HEK293 (cell line): ENCODE results near the gene DNAJC11.

Experiments
- CTCF ChIA-PET: fragments of 350-600 bp; formaldehyde crosslinking; extraction: SDS; loops from one replicate; lab custom pipeline; 2021; ENCODE audit warnings: antibody characterized with exemption; lab: Yijun Ruan, JAX
- POLR2A ChIA-PET: fragments of 300-600 bp; formaldehyde crosslinking; extraction: SDS; loops from one replicate; lab custom pipeline; 2020; ENCODE audit warnings: antibody characterized with exemption, inconsistent platforms; lab: Yijun Ruan, JAX
- H3K27ac ChIP-seq: fragments of 200-500 bp; sonication (Bioruptor generic); 2 replicates; pipeline ENCODE4 v1.5.1; 2014; ENCODE audit warnings: low read depth, low read length, control low read depth, inconsistent platforms; ENCODE audit errors: extremely low read depth
- H3K36me3 ChIP-seq, 2 experiments: fragments of 200-500 bp in 1 of 2; sonication (Bioruptor generic) in 1 of 2; 1 replicate in 1 of 2; 2 replicates in 1 of 2; pipeline ENCODE4 v1.5.1; 2014 to 2017; ENCODE audit warnings: inconsistent platforms in 2 of 2, low read length in 2 of 2; ENCODE audit not compliant: control insufficient read depth in 2 of 2, insufficient read depth in 1 of 2
- H3K4me1 ChIP-seq: fragments of 200-500 bp; sonication (Bioruptor generic); 2 replicates; pipeline ENCODE4 v1.5.1; 2014; ENCODE audit warnings: mild to moderate bottlenecking, low read length, inconsistent platforms; ENCODE audit not compliant: control insufficient read depth, insufficient read depth
- H3K4me3 ChIP-seq: 2 replicates; pipeline ENCODE4 v1.5.1; 2011; ENCODE audit warnings: low read depth, mild to moderate bottlenecking, control low read depth, low read length, moderate library complexity
- H3K9me3 ChIP-seq: fragments of 200-500 bp; sonication (Bioruptor generic); 2 replicates; pipeline ENCODE4 v1.5.1; 2014; ENCODE audit warnings: low read depth, low read length, inconsistent platforms; ENCODE audit not compliant: control insufficient read depth, insufficient read depth
- GLI2 ChIP-seq: fragments of 450-650 bp; formaldehyde crosslinking; IDR thresholded peaks from 2 replicates; pipeline ENCODE4; 2017; ENCODE audit warnings: missing biosample characterization, missing genetic modification characterization, low read depth, borderline replicate concordance
- HOXC10 ChIP-seq: sonication (generic); formaldehyde crosslinking; IDR thresholded peaks from 2 replicates; pipeline ENCODE4 v1.8.1; 2023; ENCODE audit warnings: mild to moderate bottlenecking, missing genetic modification reagents
- MEIS1 ChIP-seq: sonication (generic); formaldehyde crosslinking; IDR thresholded peaks from 2 replicates; pipeline ENCODE4 v1.8.1; 2022; ENCODE audit warnings: missing genetic modification reagents, mild to moderate bottlenecking, borderline replicate concordance
- MZF1 ChIP-seq: fragments of 450-650 bp; formaldehyde crosslinking; IDR thresholded peaks from 2 replicates; pipeline ENCODE4 v1.5.1; 2017; ENCODE audit warnings: missing biosample characterization, missing genetic modification characterization, borderline replicate concordance
- TSHZ1 ChIP-seq: fragments of 450-650 bp; formaldehyde crosslinking; IDR thresholded peaks from 2 replicates; pipeline ENCODE4 v1.5.1; 2016; ENCODE audit warnings: missing biosample characterization, missing genetic modification characterization, borderline replicate concordance
- YY2 ChIP-seq: fragments of 450-650 bp; formaldehyde crosslinking; IDR thresholded peaks from 2 replicates; pipeline ENCODE4 v1.5.1; 2016; ENCODE audit warnings: missing biosample characterization, missing genetic modification characterization
- ZNF157 ChIP-seq: fragments of 450-650 bp; formaldehyde crosslinking; IDR thresholded peaks from 2 replicates; pipeline ENCODE4 v1.5.1; 2016; ENCODE audit warnings: missing biosample characterization, missing genetic modification characterization
- ZNF169 ChIP-seq: fragments of 450-650 bp; formaldehyde crosslinking; IDR thresholded peaks from 2 replicates; pipeline ENCODE4 v1.5.1; 2016; ENCODE audit warnings: missing biosample characterization, missing genetic modification characterization
- ZNF404 ChIP-seq: fragments of 450-650 bp; formaldehyde crosslinking; IDR thresholded peaks from 2 replicates; pipeline ENCODE4 v1.5.1; 2017; ENCODE audit warnings: missing biosample characterization, missing genetic modification characterization
- ZNF426 ChIP-seq: fragments of 450-650 bp; formaldehyde crosslinking; IDR thresholded peaks from 2 replicates; pipeline ENCODE4 v1.5.1; 2017; ENCODE audit warnings: missing biosample characterization, missing genetic modification characterization, mild to moderate bottlenecking, inconsistent platforms, moderate library complexity
- ZNF529 ChIP-seq: fragments of 450-650 bp; formaldehyde crosslinking; IDR thresholded peaks from 2 replicates; pipeline ENCODE4 v1.5.1; 2017; ENCODE audit warnings: missing genetic modification characterization, missing biosample characterization; ENCODE audit not compliant: insufficient replicate concordance
- ZNF610 ChIP-seq: fragments of 450-650 bp; formaldehyde crosslinking; IDR thresholded peaks from 2 replicates; pipeline ENCODE4 v1.5.1; 2016; ENCODE audit warnings: missing biosample characterization, missing genetic modification characterization, borderline replicate concordance
- ZNF621 ChIP-seq: fragments of 450-650 bp; formaldehyde crosslinking; IDR thresholded peaks from 2 replicates; pipeline ENCODE4 v1.5.1; 2017; ENCODE audit warnings: missing biosample characterization, missing genetic modification characterization
- ZNF704 ChIP-seq: fragments of 450-650 bp; formaldehyde crosslinking; IDR thresholded peaks from 2 replicates; pipeline ENCODE4 v1.5.1; 2016; ENCODE audit warnings: missing biosample characterization, missing genetic modification characterization
- ZNF777 ChIP-seq: fragments of 450-650 bp; formaldehyde crosslinking; IDR thresholded peaks from 2 replicates; pipeline ENCODE4 v1.5.1; 2017; ENCODE audit warnings: missing biosample characterization, missing genetic modification characterization, borderline replicate concordance
- TF ChIP-seq, protein P1 (sequence below): fragments of 450-650 bp; formaldehyde crosslinking; IDR thresholded peaks from 2 replicates; pipeline ENCODE4 v1.5.1; 2016; ENCODE audit warnings: missing biosample characterization, missing genetic modification characterization
- TF ChIP-seq, protein P2 (sequence below): fragments of 450-650 bp; formaldehyde crosslinking; IDR thresholded peaks from 2 replicates; pipeline ENCODE4 v1.5.1; 2016; ENCODE audit warnings: missing biosample characterization, missing genetic modification characterization

The DNAJC11 gene

GRCh38 chr1:6585841-6586240 lies 115.8 kb downstream of the DNAJC11 start:
- H3K4me1 ChIP-seq: peaks cover 3% of the 10 kb centered on the region
- ChIA-PET CTCF (interaction anchor here (0.7 to 1.1 kb wide), 2 partner anchors 17 to 49 kb away, joined by 3 read pairs; partner anchors contain the start of gene KLHL21), POLR2A (interaction anchor here (1.0 kb wide), 1 partner anchor 12 kb away, joined by 3 read pairs; no protein-coding TSS in a partner anchor)
- H3K27ac ChIP-seq: no peak overlapping the region
- H3K4me3 ChIP-seq: no peak overlapping the region
- peaks cover 0 to 83% of the 10 kb centered on the region in 2 experiments; a peak in 1 of 3 replicates for H3K36me3 ChIP-seq
- TF ChIP-seq ZNF426: no peak
- TF ChIP-seq, protein P1, sequence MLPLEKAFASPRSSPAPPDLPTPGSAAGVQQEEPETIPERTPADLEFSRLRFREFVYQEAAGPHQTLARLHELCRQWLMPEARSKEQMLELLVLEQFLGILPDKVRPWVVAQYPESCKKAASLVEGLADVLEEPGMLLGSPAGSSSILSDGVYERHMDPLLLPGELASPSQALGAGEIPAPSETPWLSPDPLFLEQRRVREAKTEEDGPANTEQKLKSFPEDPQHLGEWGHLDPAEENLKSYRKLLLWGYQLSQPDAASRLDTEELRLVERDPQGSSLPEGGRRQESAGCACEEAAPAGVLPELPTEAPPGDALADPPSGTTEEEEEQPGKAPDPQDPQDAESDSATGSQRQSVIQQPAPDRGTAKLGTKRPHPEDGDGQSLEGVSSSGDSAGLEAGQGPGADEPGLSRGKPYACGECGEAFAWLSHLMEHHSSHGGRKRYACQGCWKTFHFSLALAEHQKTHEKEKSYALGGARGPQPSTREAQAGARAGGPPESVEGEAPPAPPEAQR (tag by site-specific recombination): no peak
- TF ChIP-seq MEIS1 (CRISPR knock-in tag): no peak
- no peak for TF ChIP-seq ZNF169 (tag by site-specific recombination)
- no peak for TF ChIP-seq ZNF621
- TF ChIP-seq ZNF704 (tag by site-specific recombination): no peak
- TF ChIP-seq ZNF157 (tag by site-specific recombination): no peak
- TF ChIP-seq YY2 (tag by site-specific recombination): no peak
- TF ChIP-seq ZNF777 (tag by site-specific recombination): no peak
- TF ChIP-seq ZNF529 (tag by site-specific recombination): no peak
- TF ChIP-seq ZNF404 (tag by site-specific recombination): no peak
- no peak for TF ChIP-seq MZF1 (tag by site-specific recombination)
- TF ChIP-seq HOXC10 (CRISPR knock-in tag): no peak
- TF ChIP-seq TSHZ1 (tag by site-specific recombination): no peak
- no peak for TF ChIP-seq ZNF610 (tag by site-specific recombination)
- no peak for TF ChIP-seq GLI2
- TF ChIP-seq, protein P2, sequence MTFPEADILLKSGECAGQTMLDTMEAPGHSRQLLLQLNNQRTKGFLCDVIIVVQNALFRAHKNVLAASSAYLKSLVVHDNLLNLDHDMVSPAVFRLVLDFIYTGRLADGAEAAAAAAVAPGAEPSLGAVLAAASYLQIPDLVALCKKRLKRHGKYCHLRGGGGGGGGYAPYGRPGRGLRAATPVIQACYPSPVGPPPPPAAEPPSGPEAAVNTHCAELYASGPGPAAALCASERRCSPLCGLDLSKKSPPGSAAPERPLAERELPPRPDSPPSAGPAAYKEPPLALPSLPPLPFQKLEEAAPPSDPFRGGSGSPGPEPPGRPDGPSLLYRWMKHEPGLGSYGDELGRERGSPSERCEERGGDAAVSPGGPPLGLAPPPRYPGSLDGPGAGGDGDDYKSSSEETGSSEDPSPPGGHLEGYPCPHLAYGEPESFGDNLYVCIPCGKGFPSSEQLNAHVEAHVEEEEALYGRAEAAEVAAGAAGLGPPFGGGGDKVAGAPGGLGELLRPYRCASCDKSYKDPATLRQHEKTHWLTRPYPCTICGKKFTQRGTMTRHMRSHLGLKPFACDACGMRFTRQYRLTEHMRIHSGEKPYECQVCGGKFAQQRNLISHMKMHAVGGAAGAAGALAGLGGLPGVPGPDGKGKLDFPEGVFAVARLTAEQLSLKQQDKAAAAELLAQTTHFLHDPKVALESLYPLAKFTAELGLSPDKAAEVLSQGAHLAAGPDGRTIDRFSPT: no peak
- H3K9me3 ChIP-seq: no peaks in the 10 kb centered on the region
